ENCODE data around the gene FARP1.

The FARP1 gene

GRCh38 chr13:98111168-98112098 lies 31.5 kb upstream of the FARP1 start:
- TF ChIP-seq CTCF (IDR thresholded peaks at IDR 0.05) = no peak

GRCh38 chr13:98112456-98112855 lies 30.4 kb upstream of the FARP1 start:
- TF ChIP-seq CTCF (IDR thresholded peaks at IDR 0.05) = no peak

GRCh38 chr13:98118865-98119264 lies 24.0 kb upstream of the FARP1 start:
- TF ChIP-seq CTCF (IDR thresholded peaks at IDR 0.05) = no peak

GRCh38 chr13:98123176-98123575 lies 19.7 kb upstream of the FARP1 start:
- no peak for TF ChIP-seq CTCF (IDR thresholded peaks at IDR 0.05)

GRCh38 chr13:98129059-98129746 lies 13.7 kb upstream of the FARP1 start:
- no peak for TF ChIP-seq CTCF (IDR thresholded peaks at IDR 0.05)

GRCh38 chr13:98133946-98134345 lies 8.9 kb upstream of the FARP1 start:
- TF ChIP-seq CTCF (IDR thresholded peaks at IDR 0.05) = no peak

- no peak for TF ChIP-seq CTCF (IDR thresholded peaks at IDR 0.05)
These were observed 8.0 kb upstream of the FARP1 start for GRCh38 chr13:98134901-98135300.

All from LNCAP (cell line).